Esophagus squamous epithelium (tissue), 5 donors: ENCODE measurements around the gene TOX2. TPM values are rescaled to one million over a fixed set of nuclear protein-coding genes. Genes with fewer than 3 reads are reported as not detected.

Experiments
- DNase-seq: peaks from one replicate; lab custom pipeline; 2025; lab: John Stamatoyannopoulos, UW
- H3K27ac ChIP-seq, 4 donors: fragments of 200-600 bp; sonication (generic); one replicate each; pipeline ENCODE4 v1.5.1; 2016 to 2019; ENCODE audit warnings: mild to moderate bottlenecking in 1 of 4
- H3K27me3 ChIP-seq, 4 donors: fragments of 200-600 bp; sonication (generic); 1 replicate in 3 of 4; 2 replicates in 1 of 4; pipeline versions ENCODE4 v1.5.1 to v1.6.0; 2017 to 2021; ENCODE audit warnings: antibody characterized with exemption in 1 of 4
- H3K36me3 ChIP-seq, 3 donors: fragments of 200-600 bp; sonication (generic); one replicate each; pipeline ENCODE4 v1.5.1; 2016 to 2019
- H3K4me1 ChIP-seq, 3 donors: fragments of 200-600 bp; sonication (generic); one replicate each; pipeline ENCODE4 v1.5.1; 2017 to 2019
- H3K4me3 ChIP-seq, 4 donors: fragments of 200-600 bp; sonication (generic); 1 replicate in 3 of 4; 2 replicates in 1 of 4; pipeline ENCODE4 v1.5.1; 2016 to 2019; ENCODE audit warnings: mild to moderate bottlenecking in 2 of 4, moderate library complexity in 1 of 4
- H3K9me3 ChIP-seq, 3 donors: fragments of 200-600 bp; sonication (generic); one replicate each; pipeline ENCODE4 v1.5.1; 2016 to 2019
- CTCF ChIP-seq, 6 experiments: fragments of 450-650 bp in 4 of 6; fragments of 200-600 bp in 2 of 6; sonication (generic) in 2 of 6; IDR thresholded peaks; one replicate each; pipeline ENCODE4 v1.5.1; 2016 to 2019; ENCODE audit warnings: antibody characterized with exemption in 6 of 6, mild to moderate bottlenecking in 4 of 6, moderate library complexity in 4 of 6
- POLR2A ChIP-seq, 4 donors: fragments of 450-650 bp; IDR thresholded peaks; one replicate each; pipeline ENCODE4 v1.6.1; 2017; ENCODE audit warnings: antibody characterized with exemption in 4 of 4, mild to moderate bottlenecking in 4 of 4, moderate library complexity in 3 of 4
- WGBS, 2 donors: methylation state at CpG; one replicate each; pipeline ENCODE4 v1.1.5; 2018; 5-methylcytosine and 5-hydroxymethylcytosine counted together
- intact Hi-C: fragments of 100-400 bp; cut with DNase I; formaldehyde crosslinking; loops from one replicate; pipeline ENCODE4 v1.15.0; 2022
- total RNA-seq, 4 donors: library from RNA; depleted of rRNA; stranded (reverse); fragments of >200 nt; gene quantifications; one replicate each; pipeline ENCODE4 v1.1.0, GENCODE V29; 2016
- donor health status: DM: yes; HTN: yes; CAD: no.

The TOX2 gene
- total RNA-seq, 4 donors from 2014 or later, result 0.99 to 22.9 (median 3.1) TPM

DNA sequence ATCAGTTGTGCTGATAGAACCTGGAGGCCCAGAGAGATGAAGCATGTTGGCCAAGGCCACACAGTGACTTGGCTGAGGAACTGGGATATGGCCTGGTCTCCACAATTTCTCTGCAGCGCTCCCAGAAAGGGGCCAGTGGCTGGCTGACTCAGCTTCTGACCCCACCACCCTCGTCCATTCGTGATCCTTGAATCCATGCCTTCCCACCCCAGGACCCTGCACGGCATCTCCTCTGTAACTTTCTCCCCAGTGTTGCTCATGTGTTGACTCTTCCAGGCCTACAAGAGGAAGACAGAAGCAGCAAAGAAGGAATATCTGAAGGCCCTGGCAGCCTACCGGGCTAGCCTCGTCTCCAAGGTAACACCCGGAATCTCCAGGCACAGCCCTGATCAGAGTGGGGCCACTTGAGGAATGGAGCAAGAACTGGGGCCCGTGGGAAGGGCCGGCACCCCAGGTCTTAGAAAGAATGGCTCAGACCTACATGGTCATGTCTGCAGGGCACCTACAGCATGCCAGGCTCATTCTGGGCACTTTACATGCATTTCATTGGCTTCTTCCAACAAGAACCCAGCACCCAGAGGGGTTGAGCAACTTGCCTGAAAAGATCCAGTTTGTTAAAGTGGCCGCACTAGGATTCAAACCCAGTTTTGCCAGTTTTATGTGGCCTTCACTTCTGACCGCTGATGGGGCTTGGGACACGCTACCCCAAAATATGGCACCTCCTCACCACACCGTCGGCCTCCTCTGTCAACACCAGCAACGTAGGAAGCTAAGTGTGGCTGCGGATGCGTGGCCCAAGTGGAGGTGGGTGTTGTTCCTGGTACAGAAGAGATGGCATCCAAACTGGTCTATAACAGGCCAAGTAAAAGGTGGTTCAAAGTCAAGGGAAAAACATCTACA, 150.1 kb downstream of the TOX2 start:
- no peak overlapping the region for H3K4me3 ChIP-seq
- no peak for DNase-seq
- WGBS, 2 donors, result 91 to 98% methylated on average over 5 to 13 of the region's 17 CpGs
- intact Hi-C loops, result no loop called here
- no peak for TF ChIP-seq CTCF (IDR thresholded peaks at IDR 0.05)
- no peak for TF ChIP-seq POLR2A (IDR thresholded peaks at IDR 0.05)
- no peaks in the 10 kb centered on the region for H3K27me3 ChIP-seq
- H3K4me1 ChIP-seq, result no peaks in the 10 kb centered on the region
- no peaks in the 10 kb centered on the region for H3K9me3 ChIP-seq
- H3K27ac ChIP-seq, result no peak overlapping the region
- peaks cover 0 to 15% (median 0%) of the 10 kb centered on the region in 3 donors for H3K36me3 ChIP-seq

DNA sequence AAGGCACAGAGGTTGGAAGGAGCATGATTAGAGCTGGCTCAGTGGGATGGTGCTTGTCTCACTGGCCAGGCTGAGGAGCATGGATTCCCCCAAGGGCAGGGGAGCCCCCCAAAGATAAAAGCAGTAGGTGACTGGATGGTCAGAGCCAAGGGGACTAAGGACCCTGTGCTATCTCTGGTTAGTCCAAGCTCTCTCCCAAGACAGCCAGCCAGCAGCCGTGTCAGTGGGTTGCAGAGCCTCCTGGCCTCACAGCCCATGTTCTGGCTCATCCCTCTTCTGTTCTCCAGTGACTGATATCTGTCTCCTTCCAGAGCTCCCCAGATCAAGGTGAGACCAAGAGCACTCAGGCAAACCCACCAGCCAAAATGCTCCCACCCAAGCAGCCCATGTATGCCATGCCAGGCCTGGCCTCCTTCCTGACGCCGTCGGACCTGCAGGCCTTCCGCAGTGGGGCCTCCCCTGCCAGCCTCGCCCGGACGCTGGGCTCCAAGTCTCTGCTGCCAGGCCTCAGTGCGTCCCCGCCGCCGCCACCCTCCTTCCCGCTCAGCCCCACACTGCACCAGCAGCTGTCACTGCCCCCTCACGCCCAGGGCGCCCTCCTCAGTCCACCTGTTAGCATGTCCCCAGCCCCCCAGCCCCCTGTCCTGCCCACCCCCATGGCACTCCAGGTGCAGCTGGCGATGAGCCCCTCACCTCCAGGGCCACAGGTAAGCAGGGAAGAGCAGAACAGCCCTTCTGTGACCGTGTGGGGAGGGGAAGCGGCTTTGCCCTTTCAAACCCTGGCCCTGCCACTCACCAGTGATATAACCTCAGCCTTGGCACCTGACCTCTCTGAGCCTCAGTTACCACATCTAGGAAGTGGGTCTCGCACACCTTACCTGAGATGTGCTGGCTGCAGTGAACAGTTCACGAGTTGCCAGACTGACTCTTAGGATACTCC, 151.0 kb downstream of the TOX2 start:
- TF ChIP-seq POLR2A (IDR thresholded peaks at IDR 0.05) (no peak), CTCF (IDR thresholded peaks at IDR 0.05) (no peak)
- Histone ChIP-seq H3K36me3 (peaks cover 0 to 15% (median 0%) of the 10 kb centered on the region in 3 donors), H3K27me3 (no peaks in the 10 kb centered on the region), H3K4me3 (no peak overlapping the region), H3K27ac (no peak overlapping the region), H3K4me1 (no peaks in the 10 kb centered on the region), H3K9me3 (no peaks in the 10 kb centered on the region)
- 91 to 94% methylated on average over 10 to 19 of the region's 20 CpGs for WGBS, 2 donors
- no peak for DNase-seq
- intact Hi-C loops, result no loop called here

DNA sequence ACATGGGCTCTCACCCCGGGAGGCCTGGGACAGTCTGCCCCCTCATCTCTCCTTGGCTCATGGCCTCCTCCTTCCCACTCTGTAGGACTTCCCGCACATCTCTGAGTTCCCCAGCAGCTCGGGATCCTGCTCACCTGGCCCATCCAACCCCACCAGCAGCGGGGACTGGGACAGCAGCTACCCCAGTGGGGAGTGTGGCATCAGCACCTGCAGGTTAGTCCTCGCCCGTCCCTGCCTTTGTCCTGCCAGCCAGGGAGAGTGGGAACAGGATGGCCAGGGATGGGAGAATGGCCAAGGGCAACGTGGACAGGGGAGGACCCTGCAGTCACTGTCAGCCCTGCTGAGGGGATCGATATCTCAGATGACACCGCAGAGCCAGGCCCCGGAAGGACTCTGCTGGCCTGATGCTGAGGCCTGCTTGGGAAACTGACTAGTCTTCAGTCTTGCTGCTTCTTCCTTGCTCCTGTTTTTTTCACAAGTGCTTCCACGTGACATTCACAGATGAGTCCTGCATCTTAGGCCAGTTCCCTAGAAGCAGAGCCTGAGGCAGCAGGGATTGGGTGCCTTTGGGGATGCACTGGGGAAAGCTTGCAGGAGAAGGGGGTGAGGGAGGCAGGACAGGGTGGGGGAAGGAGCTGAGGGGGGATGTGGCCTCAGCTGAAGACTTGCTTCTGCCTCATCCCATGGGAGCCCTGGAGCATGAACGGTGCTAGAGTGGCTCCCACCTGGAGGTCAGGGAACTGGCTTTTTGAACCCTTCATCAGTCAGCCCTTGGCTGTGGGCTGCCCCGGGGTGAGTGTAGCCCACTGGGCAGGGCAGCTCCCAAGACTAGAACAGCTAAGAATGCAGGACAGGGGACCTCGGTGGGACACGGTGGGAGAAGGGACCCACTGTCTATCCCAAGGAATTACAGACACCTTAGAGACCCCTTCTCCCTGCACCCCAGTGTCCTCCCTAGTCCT, 152.3 kb downstream of the TOX2 start:
- no peaks in the 10 kb centered on the region for H3K4me1 ChIP-seq
- WGBS, 2 donors, result 78 to 91% methylated on average over 8 of the region's 15 CpGs
- intact Hi-C loops, result no loop called here
- H3K27ac ChIP-seq, result no peak overlapping the region
- H3K4me3 ChIP-seq, result no peak overlapping the region
- peaks cover 0 to 15% (median 0%) of the 10 kb centered on the region in 3 donors for H3K36me3 ChIP-seq
- no peaks in the 10 kb centered on the region for H3K9me3 ChIP-seq
- TF ChIP-seq POLR2A (IDR thresholded peaks at IDR 0.05) (no peak), CTCF (IDR thresholded peaks at IDR 0.05) (no peak)
- H3K27me3 ChIP-seq, result peaks cover 0 to 5% (median 0%) of the 10 kb centered on the region in 4 donors
- no peak for DNase-seq

DNA sequence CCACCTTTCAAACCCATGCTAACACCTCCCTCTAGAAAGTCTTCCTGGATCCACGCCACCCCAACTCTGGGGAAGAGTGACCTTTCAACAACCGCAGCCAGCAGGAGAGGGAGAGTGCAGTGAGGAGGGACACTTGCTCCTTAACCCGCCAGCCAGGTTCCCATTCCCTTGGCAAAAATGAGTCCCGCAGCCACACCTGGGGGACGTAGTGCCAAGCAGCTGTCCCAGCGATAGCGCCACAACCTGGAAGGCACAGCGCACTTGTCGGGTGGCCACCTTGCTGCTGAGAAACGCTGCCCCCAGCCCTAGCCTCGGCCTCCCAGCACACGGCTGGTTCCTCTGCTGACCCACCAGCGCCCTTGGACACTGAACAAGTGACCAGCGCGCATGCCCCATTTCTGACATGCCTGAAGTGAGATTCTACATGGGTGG, 153.0 kb downstream of the TOX2 start:
- H3K27ac ChIP-seq, result no peak overlapping the region
- H3K4me1 ChIP-seq, result no peaks in the 10 kb centered on the region
- H3K9me3 ChIP-seq, result no peaks in the 10 kb centered on the region
- WGBS, 2 donors, result 87 to 88% methylated on average over 8 to 12 of the region's 15 CpGs
- intact Hi-C loops, result no loop called here
- peaks cover 0 to 5% (median 0%) of the 10 kb centered on the region in 4 donors for H3K27me3 ChIP-seq
- no peak overlapping the region for H3K4me3 ChIP-seq
- no peak for TF ChIP-seq CTCF (IDR thresholded peaks at IDR 0.05)
- DNase-seq, result no peak
- H3K36me3 ChIP-seq, result peaks cover 0 to 15% (median 0%) of the 10 kb centered on the region in 3 donors
